B cell (primary cell): Measurements from ENCODE around the gene C2CD4C. TPM values are rescaled to one million over a fixed set of nuclear protein-coding genes. Genes with fewer than 3 reads are reported as not detected.
"Not testable (repeated sequence)": the region's sequence is repeated elsewhere in the genome, so short reads cannot be mapped to it uniquely, and the experiment has no call there.

Experiments
- ATAC-seq: fragments of 200-7000 bp; cut with Tn5 transposase; one replicate; pipeline ENCODE4 v1.10.0; 2021; ENCODE audit warnings: low read depth, mild to moderate bottlenecking, moderate number of reproducible peaks, moderate library complexity
- CTCF ChIA-PET: fragments of 350-600 bp; sonication (Branson Sonifier 250); formaldehyde crosslinking; loops from one replicate; lab custom pipeline; 2021; ENCODE audit warnings: antibody characterized with exemption, inconsistent platforms; lab: Charles Lee
- POLR2A ChIA-PET: fragments of 350-600 bp; sonication (Branson Sonifier 250); formaldehyde crosslinking; loops from one replicate; lab custom pipeline; 2021; ENCODE audit warnings: antibody characterized with exemption; lab: Charles Lee
- DNase-seq: peaks from one replicate; pipeline ENCODE4 v3.0.0; 2013
- H2AFZ ChIP-seq: 2 replicates; pipeline ENCODE4 v1.6.1; 2012; ENCODE audit warnings: mild to moderate bottlenecking, low read depth, low read length; ENCODE audit not compliant: insufficient read depth, poor library complexity, severe bottlenecking
- H3K27ac ChIP-seq, 2 donors: 1 replicate in 1 of 2; 2 replicates in 1 of 2; pipeline ENCODE4 v1.5.1; 2012 to 2013; ENCODE audit warnings: low read length in 2 of 2, mild to moderate bottlenecking in 2 of 2, moderate library complexity in 1 of 2
- H3K27me3 ChIP-seq, 4 experiments: fragments of 200-600 bp in 1 of 4; sonication (generic) in 1 of 4; replicated peaks in 1 of 4; 1 replicate in 2 of 4; 2 replicates in 2 of 4; pipeline versions ENCODE4 v1.6.1 to v1.7.0; 2013 to 2016; ENCODE audit warnings: low read length in 3 of 4, mild to moderate bottlenecking in 2 of 4, mixed read lengths in 1 of 4, moderate library complexity in 1 of 4; ENCODE audit not compliant: insufficient read depth in 4 of 4, control insufficient read depth in 3 of 4; ENCODE audit errors: control extremely low read depth in 1 of 4
- H3K36me3 ChIP-seq, 2 experiments: replicated peaks in 1 of 2; 1 replicate in 1 of 2; 2 replicates in 1 of 2; pipeline versions ENCODE4 v1.6.1 to v1.7.1; 2013; ENCODE audit warnings: low read length in 1 of 2; ENCODE audit not compliant: insufficient read depth in 2 of 2, control insufficient read depth in 1 of 2; ENCODE audit errors: control extremely low read depth in 1 of 2, extremely low read depth in 1 of 2
- H3K4me1 ChIP-seq, 2 donors: fragments of 200-600 bp in 1 of 2; sonication (generic) in 1 of 2; 1 replicate in 1 of 2; 2 replicates in 1 of 2; pipeline versions ENCODE4 v1.5.1 to v1.6.1; 2013 to 2017; ENCODE audit warnings: low read length in 2 of 2; ENCODE audit not compliant: control insufficient read depth in 2 of 2, insufficient read depth in 2 of 2
- H3K4me2 ChIP-seq: replicated peaks from 2 replicates; pipeline ENCODE3; 2012; ENCODE audit warnings: mild to moderate bottlenecking, low read depth, low read length; ENCODE audit not compliant: poor library complexity, severe bottlenecking
- H3K4me3 ChIP-seq, 5 experiments: fragments of 200-600 bp in 1 of 5; sonication (generic) in 1 of 5; 1 replicate in 3 of 5; 2 replicates in 2 of 5; pipeline versions ENCODE4 v1.5.1 to v1.7.0; 2011 to 2016; ENCODE audit warnings: low read length in 4 of 5, mild to moderate bottlenecking in 4 of 5, low read depth in 2 of 5, control low read depth in 1 of 5, moderate library complexity in 1 of 5; ENCODE audit not compliant: insufficient read depth in 1 of 5; ENCODE audit errors: control extremely low read depth in 1 of 5, extremely low read depth in 1 of 5
- H3K79me2 ChIP-seq: fragments of 200-600 bp; sonication (generic); one replicate; pipeline ENCODE4 v1.6.0; 2016; ENCODE audit warnings: low read length; ENCODE audit not compliant: control insufficient read depth, insufficient read depth
- H3K9ac ChIP-seq: fragments of 200-600 bp; sonication (generic); 2 replicates; pipeline ENCODE4 v1.6.1; 2017; ENCODE audit warnings: mild to moderate bottlenecking, low read length, moderate library complexity
- H3K9me3 ChIP-seq, 3 donors: one replicate each; pipeline versions ENCODE4 v1.6.1 to v1.7.1; 2013; ENCODE audit warnings: low read length in 2 of 3; ENCODE audit not compliant: control insufficient read depth in 2 of 3, insufficient read depth in 1 of 3; ENCODE audit errors: control extremely low read depth in 1 of 3
- H4K20me1 ChIP-seq: 2 replicates; pipeline ENCODE4 v1.6.0; 2012; ENCODE audit warnings: mild to moderate bottlenecking, low read length; ENCODE audit not compliant: insufficient read depth, control insufficient read depth, poor library complexity, severe bottlenecking
- H3K27ac Mint-ChIP-seq: one replicate; pipeline ENCODE4 v1.8.0; 2021; ENCODE audit warnings: mixed read lengths
- H3K27me3 Mint-ChIP-seq: one replicate; pipeline ENCODE4 v1.8.0; 2021; ENCODE audit warnings: mixed read lengths
- H3K4me1 Mint-ChIP-seq: one replicate; pipeline ENCODE4 v1.8.0; 2021; ENCODE audit warnings: mixed read lengths
- H3K4me3 Mint-ChIP-seq: one replicate; pipeline ENCODE4 v1.8.0; 2021; ENCODE audit warnings: mixed read lengths
- H3K9me3 Mint-ChIP-seq: one replicate; pipeline ENCODE4 v1.8.0; 2022; ENCODE audit warnings: mixed read lengths; ENCODE audit not compliant: insufficient read depth
- CTCF ChIP-seq: fragments of 200-600 bp; IDR thresholded peaks from one replicate; pipeline ENCODE4 v1.8.0; 2022; ENCODE audit warnings: antibody characterized with exemption, mild to moderate bottlenecking
- EZH2 ChIP-seq: IDR thresholded peaks from 2 replicates; pipeline ENCODE4 v1.6.1; 2012; ENCODE audit warnings: borderline replicate concordance, low read depth, mild to moderate bottlenecking, moderate library complexity, low read length; ENCODE audit not compliant: insufficient read depth, poor library complexity, severe bottlenecking
- WGBS: methylation state at CpG from one replicate; pipeline ENCODE4 v1.1.5; 2013; ENCODE audit warnings: missing lambda C conversion rate; ENCODE audit not compliant: insufficient coverage; 5-methylcytosine and 5-hydroxymethylcytosine counted together
- intact Hi-C: fragments of 100-400 bp; cut with micrococcal nuclease; formaldehyde crosslinking; loops from one replicate; pipeline ENCODE4 v1.10.0; 2022
- polyA plus RNA-seq: library from polyadenylated mRNA; depleted of rRNA; stranded (reverse); fragments of >200 nt; gene quantifications from 2 replicates; pipeline ENCODE4 v1.2.3, GENCODE V29; 2012
- total RNA-seq, 2 donors: library from RNA; stranded (reverse); fragments of 120-200 nt in 1 of 2; gene quantifications; 1 replicate in 1 of 2; 2 replicates in 1 of 2; pipeline versions ENCODE4 v1.2.3 to v1.2.4, GENCODE V29; 2013 to 2022

Gene C2CD4C
- total and polyA plus RNA-seq, 2 donors (not counting 1 experiment from before 2014, with no cell fraction given), result not detected

GRCh38 chr19:411121-411722 lies 2.3 kb upstream of the C2CD4C start:
- H3K4me1 Mint-ChIP-seq, H3K4me3 ChIP-seq, H3K27ac ChIP-seq, ATAC-seq, H3K4me2 ChIP-seq, H3K4me3 Mint-ChIP-seq, CTCF ChIA-PET, H3K9ac ChIP-seq, H3K79me2 ChIP-seq, DNase-seq, POLR2A ChIA-PET, H3K27ac Mint-ChIP-seq, H3K36me3 ChIP-seq, H4K20me1 ChIP-seq, H3K9me3 Mint-ChIP-seq, H2AFZ ChIP-seq, intact Hi-C loops: not testable (repeated sequence)
- WGBS, result 85% methylated on average over 13 of the region's 22 CpGs
- Histone ChIP-seq H3K27me3 (peaks cover 0 to 32% (median 10%) of the 10 kb centered on the region in 4 experiments), H3K4me1 (peaks cover 14 to 16% of the 10 kb centered on the region in 2 donors), H3K9me3 (peaks cover 0 to 18% (median 0%) of the 10 kb centered on the region in 3 donors)
- peaks cover 13% of the 10 kb centered on the region for H3K27me3 Mint-ChIP-seq

- H3K4me3 Mint-ChIP-seq, result peak overlapping the region; percentile 37
- ATAC-seq, result no peak
- CTCF ChIA-PET, result no interaction called here
Observed at GRCh38 chr19:410243-410781, 1.4 kb upstream of the C2CD4C start.

More at GRCh38 chr19:410243-410781, 1.4 kb upstream of the C2CD4C start:
- 74% methylated on average over 19 of the region's 21 CpGs for WGBS
- POLR2A ChIA-PET, result interaction anchor here (0.6 kb wide), 1 partner anchor 226 kb away, joined by 17 read pairs; no protein-coding TSS in a partner anchor
- Histone ChIP-seq H3K79me2 (no peaks in the 10 kb centered on the region), H3K9ac (no peak overlapping the region), H3K4me1 (peaks cover 14 to 16% of the 10 kb centered on the region in 2 donors), H3K4me2 (no peak overlapping the region), H3K27me3 (peaks cover 0 to 32% (median 10%) of the 10 kb centered on the region in 4 experiments), H4K20me1 (no peaks in the 10 kb centered on the region), H2AFZ (no peak overlapping the region), H3K4me3 (no peak overlapping the region), H3K36me3 (no peaks in the 10 kb centered on the region), H3K27ac (no peak overlapping the region), H3K9me3 (peaks cover 0 to 18% (median 0%) of the 10 kb centered on the region in 3 donors)
- DNase-seq, result no peak
- peaks cover 6% of the 10 kb centered on the region for H3K4me1 Mint-ChIP-seq
- no peaks in the 10 kb centered on the region for H3K9me3 Mint-ChIP-seq
- H3K27ac Mint-ChIP-seq, result no peak overlapping the region
- H3K27me3 Mint-ChIP-seq, result peaks cover 17% of the 10 kb centered on the region
- intact Hi-C loops, result no loop called here
- no peak for TF ChIP-seq EZH2
- no peak for TF ChIP-seq CTCF
